ENCODE data around the gene ACP1. TPM values are rescaled to one million over a fixed set of nuclear protein-coding genes. Genes with fewer than 3 reads are reported as not detected.

Gene ACP1
- total and polyA plus RNA-seq, 10 of the 15 experiments (the other 5 are each of a cell fraction or from before 2014, with no cell fraction given), result 120 to 468 (median 175) TPM

GRCh38 chr2:238869-239268 is 25.9 kb upstream of the ACP1 start (continued):
- no peak for TF ChIP-seq SPI1 (IDR thresholded peaks at IDR 0.05; ENCODE audit: borderline replicate concordance, insufficient read depth, low read depth, low read length)

DNA sequence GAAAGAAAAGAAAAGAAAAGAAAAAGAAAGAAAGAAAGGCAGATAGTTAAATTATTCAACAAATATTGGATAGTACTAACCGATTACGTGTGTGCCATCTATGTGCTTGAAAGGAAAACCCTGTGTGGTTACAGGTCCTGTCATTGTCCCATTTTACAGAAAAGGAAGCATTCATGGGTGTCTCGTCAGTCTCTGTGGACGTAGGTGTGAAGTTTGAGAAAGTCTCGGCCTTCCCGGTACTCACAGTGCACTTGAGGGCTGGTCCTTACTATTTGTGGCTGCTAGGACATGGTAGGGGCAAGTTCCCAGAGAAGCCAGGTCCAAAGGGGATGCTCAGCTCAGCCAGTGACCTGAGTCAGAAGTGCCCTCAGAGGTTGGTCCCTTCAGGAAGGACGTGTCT is 20.2 kb upstream of the ACP1 start:
- intact Hi-C loops (cut with micrococcal nuclease; ENCODE audit: unreplicated experiment), result no loop called here
- no peak overlapping the region for H3K27ac ChIP-seq (ENCODE audit: control insufficient read depth, insufficient read depth)
- H3K4me2 ChIP-seq (ENCODE audit: control insufficient read depth, insufficient read depth), result no peak overlapping the region
- no peaks in the 10 kb centered on the region for H3K9me3 ChIP-seq (replicated peaks; ENCODE audit: control insufficient read depth, insufficient read depth, low read length)
- H3K27me3 ChIP-seq (replicated peaks in 1 of 2; ENCODE audit: control insufficient read depth in 2 of 2, insufficient read depth in 2 of 2, low read length in 1 of 2), result no peaks in the 10 kb centered on the region
- no peaks in the 10 kb centered on the region for H3K4me1 ChIP-seq (ENCODE audit: control insufficient read depth, insufficient read depth, low read length)
- SMC1A ChIA-PET (ENCODE audit: uncharacterized antibody, unreplicated experiment), result no interaction called here
- in situ Hi-C loops (cut with MboI), result loop anchor here (10.0 kb wide), 1 partner anchor 390 kb away; no protein-coding TSS in a partner anchor
- ATAC-seq (no peak), DNase-seq (ENCODE audit: low read depth, low spot score) (no peak), FAIRE-seq (no peak)
- H3K4me3 ChIP-seq, result no peak overlapping the region
- WGBS (ENCODE audit: insufficient coverage, insufficient replicate concordance, low lambda C conversion rate, missing lambda C conversion rate), result 84% methylated on average over 7 of the region's 7 CpGs
- no TSS peak for BruUV-seq (replicated peaks)
- no peak overlapping the region for H2AFZ ChIP-seq (ENCODE audit: control insufficient read depth, low read depth, low read length)
- no peaks in the 10 kb centered on the region for H3K79me2 ChIP-seq (ENCODE audit: control insufficient read depth, insufficient read depth, low read length)
- no peaks in the 10 kb centered on the region; a peak in 1 of 4 replicates for H3K36me3 ChIP-seq (ENCODE audit: control insufficient read depth in 2 of 2, insufficient read depth in 2 of 2, low read length in 1 of 2)
- POLR2A ChIA-PET, result interaction anchor here (0.7 kb wide), 1 partner anchor 646 kb away, joined by 3 read pairs; no protein-coding TSS in a partner anchor
- no peaks in the 10 kb centered on the region for H4K20me1 ChIP-seq (ENCODE audit: control insufficient read depth, insufficient read depth)
- no peak overlapping the region for H3K9ac ChIP-seq (ENCODE audit: control insufficient read depth, insufficient read depth, low read length)
- CTCF ChIA-PET, result interaction anchor here (1.5 to 3.6 kb wide), 3 partner anchors 13 to 30 kb away, joined by 3 to 33 read pairs (median 9); no protein-coding TSS in a partner anchor
- RAD21 ChIA-PET (ENCODE audit: unreplicated experiment), result no interaction called here
- TF ChIP-seq HDGF (IDR thresholded peaks at IDR 0.05) (no peak), SIN3A (IDR thresholded peaks at IDR 0.05; ENCODE audit: low read depth, low read length) (no peak), CBX3 (IDR thresholded peaks at IDR 0.05; ENCODE audit: borderline replicate concordance, low read depth) (no peak), BRCA1 (IDR thresholded peaks at IDR 0.05; ENCODE audit: low read depth, low read length) (no peak), SKIL (IDR thresholded peaks at IDR 0.05; ENCODE audit: low read depth, poor library complexity, severe bottlenecking) (no peak), E2F8 (IDR thresholded peaks at IDR 0.05; ENCODE audit: low read depth, partially characterized antibody) (no peak), BMI1 (IDR thresholded peaks at IDR 0.05; ENCODE audit: borderline replicate concordance) (no peak), USF1 (IDR thresholded peaks at IDR 0.05; ENCODE audit: borderline replicate concordance, extremely low read length, insufficient read depth, low read depth, low read length) (no peak)
